HepG2 (cell line): ENCODE results near the gene KIF2C. TPM values are rescaled to one million over a fixed set of nuclear protein-coding genes. Genes with fewer than 3 reads are reported as not detected.
A peak's percentile ranks its signal among the peaks of the same experiment; 100 is the strongest.

ENCODE experiments used
- ARNTL ChIP-seq: sonication (generic); formaldehyde crosslinking; IDR thresholded peaks from 2 replicates; pipeline ENCODE4 v1.4.0; 2020; ENCODE audit warnings: mild to moderate bottlenecking, missing genetic modification reagents
- CENPT ChIP-seq: sonication (generic); formaldehyde crosslinking; IDR thresholded peaks from 2 replicates; pipeline ENCODE4 v1.8.0; 2022; ENCODE audit warnings: low read depth, mild to moderate bottlenecking, moderate library complexity, missing genetic modification reagents
- KDM4B ChIP-seq: sonication (generic); formaldehyde crosslinking; IDR thresholded peaks from 2 replicates; pipeline ENCODE4 v1.4.0; 2020; ENCODE audit warnings: missing genetic modification reagents
- MED13 ChIP-seq: sonication (generic); formaldehyde crosslinking; IDR thresholded peaks from 2 replicates; pipeline ENCODE4 v1.5.0; 2020; ENCODE audit warnings: missing genetic modification reagents
- PHF20 ChIP-seq: sonication (generic); formaldehyde crosslinking; IDR thresholded peaks from 2 replicates; pipeline ENCODE4 v1.5.0; 2020; ENCODE audit warnings: mild to moderate bottlenecking, missing genetic modification reagents
- PHF5A ChIP-seq: IDR thresholded peaks from one replicate; pipeline ENCODE4 v1.6.1; 2018; ENCODE audit warnings: low read depth, missing genetic modification reagents; ENCODE audit not compliant: unreplicated experiment
- PRMT3 ChIP-seq: sonication (generic); formaldehyde crosslinking; IDR thresholded peaks from 2 replicates; pipeline ENCODE4 v1.8.1; 2022; ENCODE audit warnings: low read depth, mild to moderate bottlenecking, moderate library complexity, missing genetic modification reagents, borderline replicate concordance
- SETDB1 ChIP-seq: sonication (generic); formaldehyde crosslinking; IDR thresholded peaks from 2 replicates; pipeline ENCODE4 v1.5.1; 2020; ENCODE audit warnings: missing genetic modification reagents, mild to moderate bottlenecking, borderline replicate concordance
- SMAD9 ChIP-seq: sonication (generic); formaldehyde crosslinking; IDR thresholded peaks from 2 replicates; pipeline ENCODE4 v1.5.1; 2020; ENCODE audit warnings: mild to moderate bottlenecking, missing genetic modification reagents
- SRF ChIP-seq: IDR thresholded peaks from 2 replicates; pipeline ENCODE4 v1.6.1; 2011; ENCODE audit warnings: mild to moderate bottlenecking, low read depth, low read length, moderate library complexity
- ZC3H13 ChIP-seq: sonication (generic); formaldehyde crosslinking; IDR thresholded peaks from 2 replicates; pipeline ENCODE4 v1.8.1; 2023; ENCODE audit warnings: mild to moderate bottlenecking, missing genetic modification reagents, moderate library complexity
- ZNF296 ChIP-seq: sonication (generic); formaldehyde crosslinking; conservative IDR thresholded peaks from 2 replicates; pipeline ENCODE4 v1.5.0; 2020; ENCODE audit warnings: mild to moderate bottlenecking, missing genetic modification reagents
- ZNF33B ChIP-seq: sonication (generic); formaldehyde crosslinking; IDR thresholded peaks from 2 replicates; pipeline ENCODE4 v1.5.1; 2020; ENCODE audit warnings: mild to moderate bottlenecking, missing genetic modification reagents
- ZNF562 ChIP-seq: sonication (generic); formaldehyde crosslinking; IDR thresholded peaks from 2 replicates; pipeline ENCODE4 v1.8.0; 2022; ENCODE audit warnings: missing genetic modification reagents, borderline replicate concordance
- ZNF766 ChIP-seq: sonication (generic); formaldehyde crosslinking; IDR thresholded peaks from 2 replicates; pipeline ENCODE4 v1.5.0; 2020; ENCODE audit warnings: missing genetic modification reagents, borderline replicate concordance
- polyA plus RNA-seq, 8 experiments: library from polyadenylated mRNA; depleted of rRNA in 3 of 8; stranded (reverse) in 7 of 8; unstranded in 1 of 8; fragments of >200 nt; fragmentation: Illumina TruSeq in 4 of 8; extraction: Trizol in 4 of 8; gene quantifications; 2 replicates each; pipeline versions ENCODE4 v1.2.1 to v1.2.3, GENCODE V29; 2011 to 2016; ENCODE audit warnings: low read depth in 4 of 8, missing spikeins in 1 of 8, mixed read lengths in 1 of 8; ENCODE audit not compliant: insufficient read depth in 1 of 8
- total RNA-seq, 5 experiments: library from RNA; depleted of rRNA; stranded (reverse); fragments of >200 nt; fragmentation: Illumina TruSeq; extraction: Trizol; gene quantifications; 2 replicates each; pipeline ENCODE4 v1.2.3, GENCODE V29; 2016; ENCODE audit warnings: low read depth in 1 of 5
- TF ChIP-seq, protein P1 (sequence below): sonication (generic); formaldehyde crosslinking; IDR thresholded peaks from 2 replicates; pipeline ENCODE4 v1.9.0; 2021; ENCODE audit warnings: mild to moderate bottlenecking, missing genetic modification reagents
- TF ChIP-seq, protein P2 (sequence below): sonication (generic); formaldehyde crosslinking; IDR thresholded peaks from 2 replicates; pipeline ENCODE4 v1.4.0; 2020; ENCODE audit warnings: missing genetic modification reagents
- TF ChIP-seq, protein P3 (sequence below), 2 experiments: sonication (generic) in 1 of 2; formaldehyde crosslinking in 1 of 2; IDR thresholded peaks; 2 replicates each; pipeline versions ENCODE4 v1.4.0 to v1.6.1; 2016 to 2020; ENCODE audit warnings: borderline replicate concordance in 1 of 2, low read depth in 1 of 2, mild to moderate bottlenecking in 1 of 2, missing genetic modification reagents in 1 of 2

The KIF2C gene
- total and polyA plus RNA-seq, 2 of the 13 experiments (the other 11 are each of a cell fraction or from before 2014, with no cell fraction given), result 29.7 to 53.7 TPM

DNA sequence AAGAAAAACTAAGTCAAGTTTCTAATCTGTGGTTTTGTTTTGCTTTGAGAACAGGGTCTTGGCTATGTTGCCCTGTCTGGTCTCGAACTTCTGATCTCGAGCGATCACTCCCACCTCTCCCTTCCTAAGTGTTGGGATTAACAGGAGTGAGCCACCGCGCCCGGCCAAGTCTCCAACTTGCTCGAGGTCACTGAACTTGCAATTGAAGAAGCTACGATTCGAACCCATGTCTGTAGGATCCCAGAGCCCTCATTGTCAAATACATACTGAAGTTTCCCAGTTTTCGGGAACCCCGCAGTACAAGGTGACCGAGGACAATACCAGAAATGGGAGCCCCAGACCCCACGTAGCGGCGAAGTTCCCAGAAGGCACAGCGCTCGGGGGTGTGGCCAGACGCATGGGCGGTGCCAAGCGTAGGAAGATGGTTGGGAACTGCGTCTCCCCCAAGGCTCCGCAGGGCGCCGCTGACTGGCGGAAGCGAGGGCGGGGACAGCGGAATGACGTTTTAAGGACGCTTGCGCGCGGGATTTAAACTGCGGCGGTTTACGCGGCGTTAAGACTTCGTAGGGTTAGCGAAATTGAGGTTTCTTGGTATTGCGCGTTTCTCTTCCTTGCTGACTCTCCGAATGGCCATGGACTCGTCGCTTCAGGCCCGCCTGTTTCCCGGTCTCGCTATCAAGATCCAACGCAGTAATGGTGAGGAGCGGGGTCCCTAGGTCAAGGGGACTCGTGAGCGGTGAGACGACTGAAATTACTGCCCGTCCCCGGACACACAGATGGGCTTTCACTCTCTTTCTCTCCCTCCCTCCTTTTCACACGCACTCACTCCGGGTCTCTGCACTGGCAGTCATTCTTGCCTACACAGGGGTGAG, at the start of gene KIF2C (continued):
- TF ChIP-seq, protein P1, sequence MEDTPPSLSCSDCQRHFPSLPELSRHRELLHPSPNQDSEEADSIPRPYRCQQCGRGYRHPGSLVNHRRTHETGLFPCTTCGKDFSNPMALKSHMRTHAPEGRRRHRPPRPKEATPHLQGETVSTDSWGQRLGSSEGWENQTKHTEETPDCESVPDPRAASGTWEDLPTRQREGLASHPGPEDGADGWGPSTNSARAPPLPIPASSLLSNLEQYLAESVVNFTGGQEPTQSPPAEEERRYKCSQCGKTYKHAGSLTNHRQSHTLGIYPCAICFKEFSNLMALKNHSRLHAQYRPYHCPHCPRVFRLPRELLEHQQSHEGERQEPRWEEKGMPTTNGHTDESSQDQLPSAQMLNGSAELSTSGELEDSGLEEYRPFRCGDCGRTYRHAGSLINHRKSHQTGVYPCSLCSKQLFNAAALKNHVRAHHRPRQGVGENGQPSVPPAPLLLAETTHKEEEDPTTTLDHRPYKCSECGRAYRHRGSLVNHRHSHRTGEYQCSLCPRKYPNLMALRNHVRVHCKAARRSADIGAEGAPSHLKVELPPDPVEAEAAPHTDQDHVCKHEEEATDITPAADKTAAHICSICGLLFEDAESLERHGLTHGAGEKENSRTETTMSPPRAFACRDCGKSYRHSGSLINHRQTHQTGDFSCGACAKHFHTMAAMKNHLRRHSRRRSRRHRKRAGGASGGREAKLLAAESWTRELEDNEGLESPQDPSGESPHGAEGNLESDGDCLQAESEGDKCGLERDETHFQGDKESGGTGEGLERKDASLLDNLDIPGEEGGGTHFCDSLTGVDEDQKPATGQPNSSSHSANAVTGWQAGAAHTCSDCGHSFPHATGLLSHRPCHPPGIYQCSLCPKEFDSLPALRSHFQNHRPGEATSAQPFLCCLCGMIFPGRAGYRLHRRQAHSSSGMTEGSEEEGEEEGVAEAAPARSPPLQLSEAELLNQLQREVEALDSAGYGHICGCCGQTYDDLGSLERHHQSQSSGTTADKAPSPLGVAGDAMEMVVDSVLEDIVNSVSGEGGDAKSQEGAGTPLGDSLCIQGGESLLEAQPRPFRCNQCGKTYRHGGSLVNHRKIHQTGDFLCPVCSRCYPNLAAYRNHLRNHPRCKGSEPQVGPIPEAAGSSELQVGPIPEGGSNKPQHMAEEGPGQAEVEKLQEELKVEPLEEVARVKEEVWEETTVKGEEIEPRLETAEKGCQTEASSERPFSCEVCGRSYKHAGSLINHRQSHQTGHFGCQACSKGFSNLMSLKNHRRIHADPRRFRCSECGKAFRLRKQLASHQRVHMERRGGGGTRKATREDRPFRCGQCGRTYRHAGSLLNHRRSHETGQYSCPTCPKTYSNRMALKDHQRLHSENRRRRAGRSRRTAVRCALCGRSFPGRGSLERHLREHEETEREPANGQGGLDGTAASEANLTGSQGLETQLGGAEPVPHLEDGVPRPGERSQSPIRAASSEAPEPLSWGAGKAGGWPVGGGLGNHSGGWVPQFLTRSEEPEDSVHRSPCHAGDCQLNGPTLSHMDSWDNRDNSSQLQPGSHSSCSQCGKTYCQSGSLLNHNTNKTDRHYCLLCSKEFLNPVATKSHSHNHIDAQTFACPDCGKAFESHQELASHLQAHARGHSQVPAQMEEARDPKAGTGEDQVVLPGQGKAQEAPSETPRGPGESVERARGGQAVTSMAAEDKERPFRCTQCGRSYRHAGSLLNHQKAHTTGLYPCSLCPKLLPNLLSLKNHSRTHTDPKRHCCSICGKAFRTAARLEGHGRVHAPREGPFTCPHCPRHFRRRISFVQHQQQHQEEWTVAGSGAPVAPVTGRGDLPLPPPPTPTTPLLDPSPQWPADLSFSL (CRISPR knock-in tag), result no peak
- 0 out of 2 replicates have a peak, but pooled peaks have one; percentile 32 for TF ChIP-seq ZNF766 (CRISPR knock-in tag)
- TF ChIP-seq, protein P2, sequence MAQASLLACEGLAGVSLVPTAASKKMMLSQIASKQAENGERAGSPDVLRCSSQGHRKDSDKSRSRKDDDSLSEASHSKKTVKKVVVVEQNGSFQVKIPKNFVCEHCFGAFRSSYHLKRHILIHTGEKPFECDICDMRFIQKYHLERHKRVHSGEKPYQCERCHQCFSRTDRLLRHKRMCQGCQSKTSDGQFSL (CRISPR knock-in tag), result no peak
- TF ChIP-seq SMAD9 (CRISPR knock-in tag), result no peak
- TF ChIP-seq ZNF562 (CRISPR knock-in tag), result no peak
- no peak for TF ChIP-seq SETDB1 (CRISPR knock-in tag)
- no peak; the same call in 1 of the 2 replicates for TF ChIP-seq SRF
- TF ChIP-seq, protein P3, sequence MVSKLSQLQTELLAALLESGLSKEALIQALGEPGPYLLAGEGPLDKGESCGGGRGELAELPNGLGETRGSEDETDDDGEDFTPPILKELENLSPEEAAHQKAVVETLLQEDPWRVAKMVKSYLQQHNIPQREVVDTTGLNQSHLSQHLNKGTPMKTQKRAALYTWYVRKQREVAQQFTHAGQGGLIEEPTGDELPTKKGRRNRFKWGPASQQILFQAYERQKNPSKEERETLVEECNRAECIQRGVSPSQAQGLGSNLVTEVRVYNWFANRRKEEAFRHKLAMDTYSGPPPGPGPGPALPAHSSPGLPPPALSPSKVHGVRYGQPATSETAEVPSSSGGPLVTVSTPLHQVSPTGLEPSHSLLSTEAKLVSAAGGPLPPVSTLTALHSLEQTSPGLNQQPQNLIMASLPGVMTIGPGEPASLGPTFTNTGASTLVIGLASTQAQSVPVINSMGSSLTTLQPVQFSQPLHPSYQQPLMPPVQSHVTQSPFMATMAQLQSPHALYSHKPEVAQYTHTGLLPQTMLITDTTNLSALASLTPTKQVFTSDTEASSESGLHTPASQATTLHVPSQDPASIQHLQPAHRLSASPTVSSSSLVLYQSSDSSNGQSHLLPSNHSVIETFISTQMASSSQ (IDR thresholded peaks at IDR 0.05; ENCODE audit: low read depth), result no peak; the same call in 1 of the 2 replicates
- TF ChIP-seq, protein P3 (CRISPR knock-in tag; IDR thresholded peaks at IDR 0.05; ENCODE audit: borderline replicate concordance), result peak; percentile 40; the same call in 1 of the 2 replicates
- no peak for TF ChIP-seq MED13 (CRISPR knock-in tag)
- TF ChIP-seq KDM4B (CRISPR knock-in tag), result no peak
- no peak for TF ChIP-seq ZNF296 (CRISPR knock-in tag)
- no peak; the same call in 1 of the 2 replicates for TF ChIP-seq ARNTL (CRISPR knock-in tag)
- no peak for TF ChIP-seq CENPT (CRISPR knock-in tag)
- peak; percentile 67; the same call in 1 of the 2 replicates for TF ChIP-seq PHF20 (CRISPR knock-in tag)
- TF ChIP-seq ZNF33B (CRISPR knock-in tag), result no peak
- TF ChIP-seq PHF5A (CRISPR knock-in tag), result no peak
- TF ChIP-seq ZC3H13, result 0 out of 2 replicates have a peak, but pooled peaks have one; percentile 57
- no peak for TF ChIP-seq PRMT3
